Large intestine (tissue), 3 donors: ENCODE data around the gene RASAL3. TPM values are rescaled to one million over a fixed set of nuclear protein-coding genes. Genes with fewer than 3 reads are reported as not detected.
"Not testable (repeated sequence)": the region's sequence is repeated elsewhere in the genome, so short reads cannot be mapped to it uniquely, and the experiment has no call there.

ENCODE experiments used
- DNase-seq, 2 donors: peaks; one replicate each; pipeline versions ENCODE4 v3.0.0 to v3.0.0-alpha.2; 2013
- H3K27ac ChIP-seq: one replicate; pipeline ENCODE4 v1.5.1; 2013; ENCODE audit warnings: low read length
- H3K27me3 ChIP-seq: 2 replicates; pipeline ENCODE4 v1.6.1; 2013; ENCODE audit warnings: low read length; ENCODE audit not compliant: control insufficient read depth, insufficient read depth
- H3K36me3 ChIP-seq: 2 replicates; pipeline ENCODE4 v1.6.1; 2013; ENCODE audit warnings: low read length; ENCODE audit not compliant: control insufficient read depth, insufficient read depth
- H3K4me1 ChIP-seq: one replicate; pipeline ENCODE4 v1.6.1; 2013; ENCODE audit warnings: low read length; ENCODE audit not compliant: control insufficient read depth, insufficient read depth
- H3K4me3 ChIP-seq: one replicate; pipeline ENCODE4 v1.5.1; 2013; ENCODE audit warnings: low read length
- H3K9me3 ChIP-seq: one replicate; pipeline ENCODE4 v1.6.1; 2013; ENCODE audit warnings: mild to moderate bottlenecking, low read depth, low read length, moderate library complexity; ENCODE audit not compliant: control insufficient read depth
- WGBS: methylation state at CpG from one replicate; pipeline ENCODE4 v1.1.5; 2013; ENCODE audit warnings: low lambda C conversion rate; ENCODE audit not compliant: insufficient coverage; 5-methylcytosine and 5-hydroxymethylcytosine counted together
- polyA plus RNA-seq: library from polyadenylated mRNA; unstranded; fragments of 120-200 nt; gene quantifications from one replicate; pipeline ENCODE4 v1.2.1, GENCODE V29; 2013

The RASAL3 gene
- polyA plus RNA-seq, 1 donor, result 2.8 TPM

GRCh38 chr19:15473821-15474220 lies 9.5 kb upstream of the RASAL3 start:
- not testable (repeated sequence) for H3K4me1 ChIP-seq, H3K36me3 ChIP-seq, DNase-seq, H3K27ac ChIP-seq, H3K9me3 ChIP-seq, H3K4me3 ChIP-seq
- WGBS, result 100% methylated on average over 1 of the region's 4 CpGs
- H3K27me3 ChIP-seq, result peaks cover 20% of the 10 kb centered on the region

- DNase-seq, result no peak
- Histone ChIP-seq H3K27me3 (peaks cover 36% of the 10 kb centered on the region), H3K4me3 (no peak overlapping the region), H3K9me3 (peaks cover 8% of the 10 kb centered on the region), H3K27ac (no peak overlapping the region), H3K4me1 (no peaks in the 10 kb centered on the region), H3K36me3 (no peaks in the 10 kb centered on the region)
- WGBS, result no CpG with 5 or more reads among the region's 31 CpGs
Measured at GRCh38 chr19:15471639-15472101, 7.3 kb upstream of the RASAL3 start.

GRCh38 chr19:15469513-15470297 lies 5.4 kb upstream of the RASAL3 start:
- H3K27ac ChIP-seq, result no peak overlapping the region
- no peaks in the 10 kb centered on the region for H3K36me3 ChIP-seq
- WGBS, result 0% methylated on average over 4 of the region's 65 CpGs
- no peak for DNase-seq
- H3K4me1 ChIP-seq, result no peaks in the 10 kb centered on the region
- peaks cover 6% of the 10 kb centered on the region for H3K9me3 ChIP-seq
- no peak overlapping the region for H3K4me3 ChIP-seq
- peaks cover 41% of the 10 kb centered on the region for H3K27me3 ChIP-seq

- no peak for DNase-seq
- Histone ChIP-seq H3K27ac (no peak overlapping the region), H3K9me3 (peaks cover 6% of the 10 kb centered on the region), H3K4me3 (no peak overlapping the region), H3K36me3 (no peaks in the 10 kb centered on the region), H3K27me3 (peaks cover 49% of the 10 kb centered on the region), H3K4me1 (no peaks in the 10 kb centered on the region)
- WGBS, result 80% methylated on average over 1 of the region's 12 CpGs
Measured at GRCh38 chr19:15468675-15469512, 4.5 kb upstream of the RASAL3 start.

GRCh38 chr19:15467734-15468214 lies 3.4 kb upstream of the RASAL3 start:
- 62% methylated on average over 2 of the region's 6 CpGs for WGBS
- Histone ChIP-seq H3K27ac (no peak overlapping the region), H3K27me3 (peaks cover 54% of the 10 kb centered on the region), H3K9me3 (peaks cover 6% of the 10 kb centered on the region), H3K4me1 (no peaks in the 10 kb centered on the region), H3K36me3 (no peaks in the 10 kb centered on the region), H3K4me3 (no peak overlapping the region)
- DNase-seq, result no peak

- Histone ChIP-seq H3K4me1 (no peaks in the 10 kb centered on the region), H3K4me3 (no peak overlapping the region), H3K36me3 (no peaks in the 10 kb centered on the region), H3K9me3 (peaks cover 6% of the 10 kb centered on the region), H3K27ac (no peak overlapping the region), H3K27me3 (peaks cover 54% of the 10 kb centered on the region)
- DNase-seq, result no peak
- WGBS, result 83% methylated on average over 1 of the region's 8 CpGs
Measured at GRCh38 chr19:15466851-15467733, 2.7 kb upstream of the RASAL3 start.

GRCh38 chr19:15463861-15464371 lies 428 bp downstream of the RASAL3 start:
- H3K27ac ChIP-seq, result no peak overlapping the region
- no peak for DNase-seq

GRCh38 chr19:15461694-15462093 lies 2.6 kb downstream of the RASAL3 start:
- no peaks in the 10 kb centered on the region for H3K36me3 ChIP-seq
- H3K9me3 ChIP-seq, result no peaks in the 10 kb centered on the region
- H3K27me3 ChIP-seq, result peaks cover 55% of the 10 kb centered on the region
- no peaks in the 10 kb centered on the region for H3K4me1 ChIP-seq
- no CpG with 5 or more reads among the region's 2 CpGs for WGBS
- H3K27ac ChIP-seq, result no peak overlapping the region
- DNase-seq, result no peak
- no peak overlapping the region for H3K4me3 ChIP-seq

More at GRCh38 chr19:15463861-15464371, 428 bp downstream of the RASAL3 start:
- no peaks in the 10 kb centered on the region for H3K9me3 ChIP-seq
- H3K27me3 ChIP-seq, result peaks cover 53% of the 10 kb centered on the region
- no CpG with 5 or more reads among the region's 25 CpGs for WGBS
- H3K4me3 ChIP-seq, result peak overlapping the region; percentile 18
- H3K4me1 ChIP-seq, result no peaks in the 10 kb centered on the region
- H3K36me3 ChIP-seq, result no peaks in the 10 kb centered on the region

- Histone ChIP-seq H3K36me3 (no peaks in the 10 kb centered on the region), H3K27ac (no peak overlapping the region), H3K4me3 (no peak overlapping the region), H3K4me1 (peaks cover 1% of the 10 kb centered on the region), H3K9me3 (no peaks in the 10 kb centered on the region), H3K27me3 (peaks cover 75% of the 10 kb centered on the region)
- DNase-seq, result no peak
- WGBS, result no CpG with 5 or more reads among the region's 54 CpGs
Measured at GRCh38 chr19:15457701-15458484, 6.5 kb downstream of the RASAL3 start.
